ENCODE data around the gene AK5. TPM values are rescaled to one million over a fixed set of nuclear protein-coding genes. Genes with fewer than 3 reads are reported as not detected.
"Not testable (repeated sequence)": the region's sequence is repeated elsewhere in the genome, so short reads cannot be mapped to it uniquely, and the experiment has no call there.

The AK5 gene
- total RNA-seq, 1 donor from 2014 or later, result 1.8 TPM

GRCh38 chr1:77406661-77407060 is 124.8 kb downstream of the AK5 start:
- no peaks in the 10 kb centered on the region for H3K27me3 ChIP-seq (ENCODE audit: control insufficient read depth, insufficient read depth, low read length)
- H3K36me3 ChIP-seq (ENCODE audit: control insufficient read depth, insufficient read depth, low read length), result no peaks in the 10 kb centered on the region
- no peak for DNase-seq (ENCODE audit: low read depth)
- H3K4me3 ChIP-seq (ENCODE audit: low read depth, low read length), result no peak overlapping the region
- no peak for TF ChIP-seq CTCF (IDR thresholded peaks at IDR 0.05; ENCODE audit: insufficient read depth, low read length, poor library complexity, severe bottlenecking)

- DNase-seq (ENCODE audit: low read depth), result no peak
- no peaks in the 10 kb centered on the region for H3K36me3 ChIP-seq (ENCODE audit: control insufficient read depth, insufficient read depth, low read length)
- H3K27me3 ChIP-seq (ENCODE audit: control insufficient read depth, insufficient read depth, low read length), result no peaks in the 10 kb centered on the region
- no peak overlapping the region for H3K4me3 ChIP-seq (ENCODE audit: low read depth, low read length)
- no peak for TF ChIP-seq CTCF (IDR thresholded peaks at IDR 0.05; ENCODE audit: insufficient read depth, low read length, poor library complexity, severe bottlenecking)
Measured at GRCh38 chr1:77407738-77408375, 126.0 kb downstream of the AK5 start.

- not testable (repeated sequence) for DNase-seq (ENCODE audit: low read depth); H3K36me3 ChIP-seq (ENCODE audit: control insufficient read depth, insufficient read depth, low read length); H3K4me3 ChIP-seq (ENCODE audit: low read depth, low read length); H3K27me3 ChIP-seq (ENCODE audit: control insufficient read depth, insufficient read depth, low read length)
Measured at GRCh38 chr1:77408933-77409332, 127.1 kb downstream of the AK5 start.

GRCh38 chr1:77412069-77412819 is 130.4 kb downstream of the AK5 start:
- TF ChIP-seq CTCF (IDR thresholded peaks at IDR 0.05; ENCODE audit: insufficient read depth, low read length, poor library complexity, severe bottlenecking), result no peak
- DNase-seq (ENCODE audit: low read depth), result no peak
- Histone ChIP-seq H3K36me3 (ENCODE audit: control insufficient read depth, insufficient read depth, low read length) (no peaks in the 10 kb centered on the region), H3K27me3 (ENCODE audit: control insufficient read depth, insufficient read depth, low read length) (no peaks in the 10 kb centered on the region), H3K4me3 (ENCODE audit: low read depth, low read length) (no peak overlapping the region)

GRCh38 chr1:77412820-77413530 is 131.2 kb downstream of the AK5 start:
- DNase-seq (ENCODE audit: low read depth), result no peak
- Histone ChIP-seq H3K4me3 (ENCODE audit: low read depth, low read length) (no peak overlapping the region), H3K36me3 (ENCODE audit: control insufficient read depth, insufficient read depth, low read length) (no peaks in the 10 kb centered on the region), H3K27me3 (ENCODE audit: control insufficient read depth, insufficient read depth, low read length) (no peaks in the 10 kb centered on the region)
- TF ChIP-seq CTCF (IDR thresholded peaks at IDR 0.05; ENCODE audit: insufficient read depth, low read length, poor library complexity, severe bottlenecking), result no peak

GRCh38 chr1:77413541-77414335 is 131.9 kb downstream of the AK5 start:
- Histone ChIP-seq H3K27me3 (ENCODE audit: control insufficient read depth, insufficient read depth, low read length) (no peaks in the 10 kb centered on the region), H3K36me3 (ENCODE audit: control insufficient read depth, insufficient read depth, low read length) (no peaks in the 10 kb centered on the region), H3K4me3 (ENCODE audit: low read depth, low read length) (no peak overlapping the region)
- no peak for TF ChIP-seq CTCF (IDR thresholded peaks at IDR 0.05; ENCODE audit: insufficient read depth, low read length, poor library complexity, severe bottlenecking)
- no peak for DNase-seq (ENCODE audit: low read depth)

All from kidney epithelial cell (primary cell).